NCI-H1417 treated with DMSO at 0.1 percent for 48 hours (cell line): ENCODE data around the gene MGAT5B.
"Not testable (repeated sequence)": the region's sequence is repeated elsewhere in the genome, so short reads cannot be mapped to it uniquely, and the experiment has no call there.

Experiments
- DNase-seq: peaks from one replicate; lab custom pipeline; 2025; lab: John Stamatoyannopoulos, UW

Gene MGAT5B

GRCh38 chr17:76868176-76868668, at the start of gene MGAT5B:
Gene MGAT5B, plus strand, starts transcription at chr17:76868404. Its CDS starts 626 bp downstream, at chr17:76869030.
- DNase-seq = no peak

GRCh38 chr17:76820039-76820438, 48.2 kb upstream of the MGAT5B start:
- DNase-seq = peak; percentile 42

- no peak for DNase-seq
These were observed 47.6 kb upstream of the MGAT5B start for GRCh38 chr17:76820561-76820960.

- no peak for DNase-seq
These were observed 45.9 kb upstream of the MGAT5B start for GRCh38 chr17:76822184-76822778.

- no peak for DNase-seq
These were observed 44.1 kb upstream of the MGAT5B start for GRCh38 chr17:76824093-76824492.

GRCh38 chr17:76826330-76827068, 41.7 kb upstream of the MGAT5B start:
- DNase-seq = no peak

- DNase-seq = no peak
These were observed 40.5 kb upstream of the MGAT5B start for GRCh38 chr17:76827736-76828135.

GRCh38 chr17:76830987-76831715, 37.1 kb upstream of the MGAT5B start:
- peak; percentile 85 for DNase-seq

- DNase-seq = no peak
These were observed 35.1 kb upstream of the MGAT5B start for GRCh38 chr17:76833034-76833644.

- no peak for DNase-seq
These were observed 34.5 kb upstream of the MGAT5B start for GRCh38 chr17:76833747-76834146.

- no peak for DNase-seq
These were observed 33.3 kb upstream of the MGAT5B start for GRCh38 chr17:76834870-76835269.

GRCh38 chr17:76840443-76840767, 27.8 kb upstream of the MGAT5B start:
- DNase-seq = no peak

GRCh38 chr17:76840884-76841775, 27.1 kb upstream of the MGAT5B start:
- DNase-seq = no peak

GRCh38 chr17:76841776-76842405, 26.3 kb upstream of the MGAT5B start:
- peak; percentile 55 for DNase-seq

- DNase-seq = not testable (repeated sequence)
These were observed 25.1 kb upstream of the MGAT5B start for GRCh38 chr17:76843068-76843467.

GRCh38 chr17:76843703-76844484, 24.3 kb upstream of the MGAT5B start:
- no peak for DNase-seq

GRCh38 chr17:76844485-76844829, 23.7 kb upstream of the MGAT5B start:
- DNase-seq = no peak

- DNase-seq = no peak
These were observed 23.4 kb upstream of the MGAT5B start for GRCh38 chr17:76844846-76845245.

GRCh38 chr17:76845541-76846017, 22.6 kb upstream of the MGAT5B start:
- no peak for DNase-seq

GRCh38 chr17:76847031-76847430, 21.2 kb upstream of the MGAT5B start:
- DNase-seq = no peak
